ENCODE measurements around the gene RNF40. TPM values are rescaled to one million over a fixed set of nuclear protein-coding genes. Genes with fewer than 3 reads are reported as not detected.

Gene RNF40
- total RNA-seq, 1 experiment from 2014 or later: 130 TPM

DNA sequence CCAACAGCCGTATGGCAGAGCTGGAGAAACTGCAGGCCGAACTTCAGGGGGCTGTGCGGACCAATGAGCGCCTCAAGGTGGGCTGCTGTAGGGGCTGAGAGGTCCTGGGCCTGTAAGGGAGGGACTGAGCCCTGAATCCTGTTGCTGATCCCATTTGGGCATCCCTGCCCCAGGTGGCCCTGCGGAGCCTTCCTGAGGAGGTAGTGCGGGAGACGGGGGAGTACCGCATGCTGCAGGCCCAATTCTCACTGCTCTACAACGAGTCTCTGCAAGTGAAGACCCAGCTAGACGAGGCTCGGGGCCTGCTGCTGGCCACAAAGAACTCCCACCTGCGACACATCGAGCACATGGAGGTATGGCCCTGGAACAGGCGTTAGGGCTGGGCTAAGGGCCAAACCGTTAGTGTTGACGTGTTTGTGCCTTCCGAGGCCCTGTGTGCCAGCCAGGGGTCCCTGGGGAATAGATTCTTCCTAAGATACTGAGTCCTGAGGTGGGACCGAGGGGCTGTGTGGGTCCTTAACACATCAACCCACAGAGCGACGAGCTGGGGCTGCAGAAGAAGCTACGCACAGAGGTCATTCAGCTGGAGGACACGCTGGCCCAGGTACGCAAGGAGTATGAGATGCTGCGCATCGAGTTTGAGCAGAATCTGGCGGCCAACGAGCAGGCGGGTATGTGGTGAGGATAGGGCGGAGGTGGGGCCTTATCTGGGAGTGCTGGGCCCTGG lies 4.2 kb downstream of the RNF40 start:
- H3K4me1 Mint-ChIP-seq (ENCODE audit: low read depth, unreplicated experiment): peaks cover 15% of the 10 kb centered on the region
- no peak overlapping the region for H3K4me3 Mint-ChIP-seq (ENCODE audit: low read depth, unreplicated experiment)
- H3K36me3 Mint-ChIP-seq (ENCODE audit: insufficient read depth, unreplicated experiment): peaks cover 77% of the 10 kb centered on the region
- no peaks in the 10 kb centered on the region for H3K27me3 Mint-ChIP-seq (ENCODE audit: unreplicated experiment)
- no peaks in the 10 kb centered on the region for H3K9me3 Mint-ChIP-seq (ENCODE audit: low read depth, unreplicated experiment)
- no peak for DNase-seq
- intact Hi-C loops (cut with micrococcal nuclease; ENCODE audit: unreplicated experiment): no loop called here
- H3K27ac Mint-ChIP-seq (ENCODE audit: unreplicated experiment): no peak overlapping the region
- no TSS peak for BruUV-seq (replicated peaks)
- CTCF ChIA-PET: no interaction called here
- TF ChIP-seq, protein P1, sequence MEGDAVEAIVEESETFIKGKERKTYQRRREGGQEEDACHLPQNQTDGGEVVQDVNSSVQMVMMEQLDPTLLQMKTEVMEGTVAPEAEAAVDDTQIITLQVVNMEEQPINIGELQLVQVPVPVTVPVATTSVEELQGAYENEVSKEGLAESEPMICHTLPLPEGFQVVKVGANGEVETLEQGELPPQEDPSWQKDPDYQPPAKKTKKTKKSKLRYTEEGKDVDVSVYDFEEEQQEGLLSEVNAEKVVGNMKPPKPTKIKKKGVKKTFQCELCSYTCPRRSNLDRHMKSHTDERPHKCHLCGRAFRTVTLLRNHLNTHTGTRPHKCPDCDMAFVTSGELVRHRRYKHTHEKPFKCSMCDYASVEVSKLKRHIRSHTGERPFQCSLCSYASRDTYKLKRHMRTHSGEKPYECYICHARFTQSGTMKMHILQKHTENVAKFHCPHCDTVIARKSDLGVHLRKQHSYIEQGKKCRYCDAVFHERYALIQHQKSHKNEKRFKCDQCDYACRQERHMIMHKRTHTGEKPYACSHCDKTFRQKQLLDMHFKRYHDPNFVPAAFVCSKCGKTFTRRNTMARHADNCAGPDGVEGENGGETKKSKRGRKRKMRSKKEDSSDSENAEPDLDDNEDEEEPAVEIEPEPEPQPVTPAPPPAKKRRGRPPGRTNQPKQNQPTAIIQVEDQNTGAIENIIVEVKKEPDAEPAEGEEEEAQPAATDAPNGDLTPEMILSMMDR (IDR thresholded peaks at IDR 0.05; ENCODE audit: unreplicated experiment): no peak

DNA sequence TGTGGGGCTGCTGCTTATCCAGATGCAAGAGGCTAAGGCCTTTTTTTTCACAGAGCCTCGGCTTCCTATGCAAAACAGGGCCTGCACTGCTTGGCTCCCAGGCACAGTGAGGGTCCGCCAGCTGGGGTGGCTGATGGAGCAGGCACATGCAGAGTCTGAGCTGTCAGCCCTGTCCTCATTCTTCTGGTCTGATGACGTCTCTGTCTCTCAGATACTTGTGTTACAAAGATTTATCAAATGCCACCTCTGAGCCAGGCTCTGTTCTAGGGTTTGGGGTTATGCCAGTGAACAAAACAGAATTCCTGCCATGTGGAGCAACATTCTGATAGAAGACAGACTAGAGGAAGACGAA lies 4.8 kb downstream of the RNF40 start:
- intact Hi-C loops (cut with micrococcal nuclease; ENCODE audit: unreplicated experiment): no loop called here
- no peak overlapping the region for H3K4me3 Mint-ChIP-seq (ENCODE audit: low read depth, unreplicated experiment)

DNA sequence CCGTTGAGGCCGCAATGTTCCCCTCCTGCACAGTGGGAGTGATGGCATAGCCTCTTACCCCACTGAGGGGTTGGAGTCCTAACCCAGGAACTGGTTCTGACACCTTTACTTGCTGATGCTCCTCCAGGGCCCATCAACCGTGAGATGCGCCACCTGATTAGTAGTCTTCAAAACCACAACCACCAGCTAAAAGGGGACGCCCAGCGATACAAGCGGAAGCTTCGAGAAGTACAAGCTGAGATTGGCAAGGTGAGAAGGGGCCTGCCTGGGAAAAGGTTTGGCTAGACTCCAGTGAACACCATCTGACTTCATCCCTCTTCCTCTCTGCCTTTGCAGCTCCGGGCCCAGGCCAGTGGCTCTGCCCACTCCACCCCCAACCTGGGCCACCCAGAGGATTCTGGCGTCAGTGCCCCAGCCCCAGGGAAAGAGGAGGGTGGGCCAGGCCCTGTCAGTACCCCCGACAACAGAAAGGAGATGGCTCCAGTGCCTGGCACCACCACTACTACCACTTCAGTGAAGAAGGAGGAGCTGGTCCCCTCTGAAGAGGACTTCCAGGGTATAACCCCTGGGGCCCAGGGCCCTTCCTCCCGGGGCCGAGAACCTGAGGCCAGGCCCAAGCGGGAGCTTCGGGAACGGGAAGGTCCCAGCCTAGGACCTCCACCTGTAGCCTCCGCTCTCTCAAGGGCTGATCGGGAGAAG lies 5.8 kb downstream of the RNF40 start:
- Mint-ChIP-seq H3K27ac (ENCODE audit: unreplicated experiment) (no peak overlapping the region), H3K4me3 (ENCODE audit: low read depth, unreplicated experiment) (no peak overlapping the region), H3K27me3 (ENCODE audit: unreplicated experiment) (no peaks in the 10 kb centered on the region), H3K4me1 (ENCODE audit: low read depth, unreplicated experiment) (peaks cover 19% of the 10 kb centered on the region), H3K9me3 (ENCODE audit: low read depth, unreplicated experiment) (no peaks in the 10 kb centered on the region), H3K36me3 (ENCODE audit: insufficient read depth, unreplicated experiment) (peaks cover 77% of the 10 kb centered on the region)
- BruUV-seq (replicated peaks): no TSS peak
- TF ChIP-seq, protein P1 (IDR thresholded peaks at IDR 0.05; ENCODE audit: unreplicated experiment): no peak
- no peak for DNase-seq
- intact Hi-C loops (cut with micrococcal nuclease; ENCODE audit: unreplicated experiment): no loop called here
- CTCF ChIA-PET: interaction anchor here (0.6 kb wide), 1 partner anchor 124 kb away, joined by 5 read pairs; no protein-coding TSS in a partner anchor

More for the DNA sequence above, 4.8 kb downstream of the RNF40 start:
- CTCF ChIA-PET: no interaction called here
- TF ChIP-seq, protein P1 (IDR thresholded peaks at IDR 0.05; ENCODE audit: unreplicated experiment): no peak
- no peak for DNase-seq
- no peaks in the 10 kb centered on the region for H3K9me3 Mint-ChIP-seq (ENCODE audit: low read depth, unreplicated experiment)
- H3K27ac Mint-ChIP-seq (ENCODE audit: unreplicated experiment): no peak overlapping the region
- H3K4me1 Mint-ChIP-seq (ENCODE audit: low read depth, unreplicated experiment): peaks cover 15% of the 10 kb centered on the region
- no peaks in the 10 kb centered on the region for H3K27me3 Mint-ChIP-seq (ENCODE audit: unreplicated experiment)
- no TSS peak for BruUV-seq (replicated peaks)
- H3K36me3 Mint-ChIP-seq (ENCODE audit: insufficient read depth, unreplicated experiment): peaks cover 77% of the 10 kb centered on the region

DNA sequence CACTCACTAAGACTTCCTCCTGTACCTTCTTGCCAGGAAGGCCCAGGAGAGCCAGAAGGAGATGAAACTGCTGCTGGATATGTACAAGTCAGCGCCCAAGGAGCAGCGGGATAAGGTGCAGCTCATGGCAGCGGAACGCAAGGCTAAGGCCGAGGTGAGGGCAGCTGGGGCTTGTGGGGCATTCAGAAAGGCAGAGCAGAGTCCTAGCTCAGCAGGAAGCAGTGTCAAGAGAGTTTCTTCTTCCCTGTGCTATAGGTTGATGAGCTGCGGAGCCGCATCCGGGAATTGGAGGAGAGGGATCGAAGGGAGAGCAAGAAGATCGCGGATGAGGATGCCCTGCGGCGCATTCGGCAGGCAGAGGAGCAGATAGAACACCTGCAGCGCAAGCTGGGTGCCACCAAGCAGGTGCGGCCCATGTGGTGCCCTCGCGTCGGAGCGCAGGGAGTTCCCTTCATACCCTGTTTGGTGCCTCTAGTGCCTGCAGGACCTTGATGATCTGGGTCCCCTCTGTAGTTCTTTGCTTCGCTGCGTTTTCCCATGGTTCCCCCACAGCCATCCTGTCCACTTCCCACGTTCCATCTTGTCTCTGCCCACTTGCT lies 6.6 kb downstream of the RNF40 start:
- peaks cover 17% of the 10 kb centered on the region for H3K4me1 Mint-ChIP-seq (ENCODE audit: low read depth, unreplicated experiment)
- H3K36me3 Mint-ChIP-seq (ENCODE audit: insufficient read depth, unreplicated experiment): peaks cover 81% of the 10 kb centered on the region
- BruUV-seq (replicated peaks): TSS peak; percentile 4
- no peak overlapping the region for H3K27ac Mint-ChIP-seq (ENCODE audit: unreplicated experiment)
- TF ChIP-seq, protein P1 (IDR thresholded peaks at IDR 0.05; ENCODE audit: unreplicated experiment): no peak
- H3K4me3 Mint-ChIP-seq (ENCODE audit: low read depth, unreplicated experiment): no peak overlapping the region
- intact Hi-C loops (cut with micrococcal nuclease; ENCODE audit: unreplicated experiment): no loop called here
- no peaks in the 10 kb centered on the region for H3K9me3 Mint-ChIP-seq (ENCODE audit: low read depth, unreplicated experiment)
- CTCF ChIA-PET: interaction anchor here (0.6 to 1.0 kb wide), 2 partner anchors 27 to 145 kb away, joined by 3 to 4 read pairs; no protein-coding TSS in a partner anchor
- H3K27me3 Mint-ChIP-seq (ENCODE audit: unreplicated experiment): no peaks in the 10 kb centered on the region
- no peak for DNase-seq

Measured in Calu3 (cell line).